Measurements from ENCODE around the gene ERICH2.
"Not testable (repeated sequence)": the region's sequence is repeated elsewhere in the genome, so short reads cannot be mapped to it uniquely, and the experiment has no call there.

The ERICH2 gene

GRCh38 chr2:170770008-170770605 is at the start of gene ERICH2:
Gene ERICH2 (plus strand): TSS chr2:170770378. CDS start chr2:170770682, 304 bp downstream.
- DNase-seq (ENCODE audit: low spot score) = peak; percentile 77

DNA sequence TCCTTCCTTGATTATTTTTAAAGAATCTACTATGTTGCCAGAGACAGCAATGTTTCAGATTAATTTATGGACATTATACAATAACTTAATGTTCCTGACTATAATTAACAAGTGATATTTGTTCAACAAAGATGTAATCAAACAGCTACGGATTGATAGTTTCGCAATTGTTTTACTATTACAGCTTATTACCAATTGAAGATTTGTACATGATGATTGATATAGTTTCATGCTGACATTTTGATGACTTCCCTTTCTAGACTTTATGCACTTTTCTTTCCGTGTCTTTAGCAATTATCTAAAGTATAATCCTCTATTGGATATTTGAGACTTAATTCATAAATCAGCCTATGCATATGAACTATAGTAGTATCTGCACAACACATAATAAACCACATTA is 48.5 kb upstream of the ERICH2 start:
- DNase-seq (ENCODE audit: low spot score) = no peak

GRCh38 chr2:170722301-170722700 is 47.9 kb upstream of the ERICH2 start:
- DNase-seq (ENCODE audit: low spot score) = no peak

DNA sequence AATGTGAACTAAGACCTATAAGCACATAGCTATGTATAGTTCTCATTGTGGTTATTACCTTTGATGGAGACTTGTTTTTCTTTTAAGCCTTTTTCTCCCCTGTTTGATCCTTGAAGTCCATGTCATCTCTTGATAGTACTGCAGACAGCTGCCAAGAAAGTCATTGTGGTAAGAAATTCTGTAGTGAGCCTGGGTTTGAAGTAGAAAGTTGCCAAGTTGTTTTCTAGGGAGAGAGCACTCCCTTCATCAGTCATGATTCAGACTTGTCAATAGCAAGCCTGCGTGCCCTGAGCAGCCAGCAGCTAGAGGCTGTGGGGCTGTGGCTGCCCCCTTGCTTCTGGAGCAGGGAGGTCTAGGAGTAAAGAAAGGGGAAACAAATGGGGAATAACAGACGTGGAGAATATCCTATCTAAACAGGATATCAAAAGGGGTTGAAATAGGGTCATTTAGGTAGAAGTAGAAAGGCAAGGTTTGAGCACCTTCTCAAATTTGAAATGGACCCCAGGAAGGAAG is 46.7 kb upstream of the ERICH2 start:
- no peak for DNase-seq (ENCODE audit: low spot score)

GRCh38 chr2:170733798-170734600 is 36.2 kb upstream of the ERICH2 start:
- DNase-seq (ENCODE audit: low spot score) = peak; percentile 5

- not testable (repeated sequence) for DNase-seq (ENCODE audit: low spot score)
Observed at GRCh38 chr2:170734601-170735000, 35.6 kb upstream of the ERICH2 start.

- no peak for DNase-seq (ENCODE audit: low spot score)
Observed at GRCh38 chr2:170736628-170737027, 33.5 kb upstream of the ERICH2 start.

DNA sequence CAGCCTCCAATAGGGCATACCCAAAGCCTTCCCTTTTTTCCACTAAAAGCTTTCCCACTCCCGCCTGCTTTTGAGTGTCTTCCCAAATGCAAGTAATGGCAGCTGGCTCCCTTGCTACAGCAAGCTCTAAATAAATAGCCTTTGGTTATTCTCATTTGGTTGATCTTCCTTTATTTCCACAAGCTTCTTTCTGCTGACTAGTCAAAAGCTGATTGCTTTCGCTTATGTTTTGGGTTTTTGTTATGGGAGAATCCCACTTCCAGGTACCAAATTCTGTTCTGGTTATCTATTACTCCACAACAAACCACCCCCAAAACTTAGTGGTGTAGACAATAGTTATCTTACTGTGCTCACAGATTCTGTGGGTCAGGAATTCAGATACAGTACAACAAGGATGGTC is 32.8 kb upstream of the ERICH2 start:
- no peak for DNase-seq (ENCODE audit: low spot score)

- no peak for DNase-seq (ENCODE audit: low spot score)
Observed at GRCh38 chr2:170737821-170738220, 32.4 kb upstream of the ERICH2 start.

- DNase-seq (ENCODE audit: low spot score) = peak; percentile 88
Observed at GRCh38 chr2:170739048-170739447, 31.1 kb upstream of the ERICH2 start.

DNA sequence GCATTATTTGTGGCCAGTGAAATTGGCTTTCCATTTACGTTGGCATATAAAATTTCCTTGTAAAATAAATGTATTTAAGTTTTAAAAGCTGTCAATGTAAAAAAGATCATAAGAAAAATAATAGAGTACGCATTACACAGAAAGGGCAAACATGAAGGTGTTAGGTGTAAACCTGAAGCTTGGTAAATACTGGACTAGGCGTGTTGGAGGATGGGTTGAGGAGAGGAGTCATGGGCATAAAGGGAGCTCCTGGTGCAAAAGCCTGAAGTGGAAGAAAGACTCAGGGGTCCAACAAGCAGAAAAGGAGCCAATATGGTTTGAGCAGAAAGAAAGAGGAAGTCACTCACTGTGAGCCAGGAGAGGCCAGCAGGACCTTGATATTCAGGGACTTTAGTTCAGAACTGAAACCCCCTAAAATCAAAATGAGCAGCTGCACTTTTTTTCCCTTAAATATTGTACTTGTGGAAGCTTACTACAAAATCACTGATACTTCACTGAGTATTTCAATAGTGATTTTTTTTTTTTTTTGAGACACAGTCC is 30.6 kb upstream of the ERICH2 start:
- no peak for DNase-seq (ENCODE audit: low spot score)

GRCh38 chr2:170740660-170741059 is 29.5 kb upstream of the ERICH2 start:
- no peak for DNase-seq (ENCODE audit: low spot score)

DNA sequence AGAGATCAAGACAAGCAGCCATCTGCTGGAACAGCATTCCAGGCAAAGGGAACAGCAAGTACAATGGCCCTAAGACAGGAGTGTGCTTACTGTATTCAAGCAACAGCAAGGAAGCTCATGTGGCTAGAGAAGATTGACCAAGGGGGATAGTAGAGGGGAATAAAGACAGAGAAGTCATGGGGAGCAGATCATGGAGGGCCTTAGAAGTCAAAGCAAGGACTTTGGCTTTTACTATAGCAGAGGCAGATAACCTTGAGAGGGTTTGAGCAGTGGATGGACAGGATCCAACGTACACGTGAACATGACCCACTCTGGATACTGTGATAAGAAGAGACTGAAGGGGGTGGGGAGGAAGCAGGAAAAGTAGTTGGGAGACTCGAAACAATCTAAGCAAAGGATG is 28.2 kb upstream of the ERICH2 start:
- DNase-seq (ENCODE audit: low spot score) = no peak

DNA sequence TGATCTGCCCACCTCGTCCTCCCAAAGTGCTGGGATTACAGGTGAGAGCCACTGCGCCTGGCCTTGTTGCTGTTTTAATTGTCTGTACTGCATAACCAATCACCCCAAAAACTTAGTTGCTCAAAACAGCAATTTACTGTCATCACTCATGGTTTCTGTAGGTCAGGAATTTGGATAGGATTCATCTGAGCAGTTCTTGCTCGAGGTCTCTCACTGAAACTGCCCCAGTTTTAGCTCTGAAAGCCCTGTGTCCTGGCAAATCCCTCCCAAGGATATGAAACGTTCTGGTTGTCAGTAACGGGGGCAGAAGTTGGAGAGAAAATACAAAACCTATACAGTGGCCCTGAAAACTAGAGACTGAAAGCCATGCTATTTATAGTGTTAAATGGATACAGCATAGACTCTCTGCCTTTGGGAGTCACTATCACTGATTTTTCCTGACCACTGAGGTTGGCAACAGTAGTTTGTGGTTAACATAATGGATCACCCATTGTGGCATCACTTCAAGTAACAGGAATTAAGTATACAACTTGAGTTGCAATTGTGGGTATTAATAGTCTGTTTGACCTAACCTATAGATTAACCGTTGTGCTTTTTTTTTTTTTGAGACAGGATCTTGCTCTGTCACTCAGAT is 27.2 kb upstream of the ERICH2 start:
- no peak for DNase-seq (ENCODE audit: low spot score)

GRCh38 chr2:170743530-170744239 is 26.5 kb upstream of the ERICH2 start:
- DNase-seq (ENCODE audit: low spot score) = no peak

DNA sequence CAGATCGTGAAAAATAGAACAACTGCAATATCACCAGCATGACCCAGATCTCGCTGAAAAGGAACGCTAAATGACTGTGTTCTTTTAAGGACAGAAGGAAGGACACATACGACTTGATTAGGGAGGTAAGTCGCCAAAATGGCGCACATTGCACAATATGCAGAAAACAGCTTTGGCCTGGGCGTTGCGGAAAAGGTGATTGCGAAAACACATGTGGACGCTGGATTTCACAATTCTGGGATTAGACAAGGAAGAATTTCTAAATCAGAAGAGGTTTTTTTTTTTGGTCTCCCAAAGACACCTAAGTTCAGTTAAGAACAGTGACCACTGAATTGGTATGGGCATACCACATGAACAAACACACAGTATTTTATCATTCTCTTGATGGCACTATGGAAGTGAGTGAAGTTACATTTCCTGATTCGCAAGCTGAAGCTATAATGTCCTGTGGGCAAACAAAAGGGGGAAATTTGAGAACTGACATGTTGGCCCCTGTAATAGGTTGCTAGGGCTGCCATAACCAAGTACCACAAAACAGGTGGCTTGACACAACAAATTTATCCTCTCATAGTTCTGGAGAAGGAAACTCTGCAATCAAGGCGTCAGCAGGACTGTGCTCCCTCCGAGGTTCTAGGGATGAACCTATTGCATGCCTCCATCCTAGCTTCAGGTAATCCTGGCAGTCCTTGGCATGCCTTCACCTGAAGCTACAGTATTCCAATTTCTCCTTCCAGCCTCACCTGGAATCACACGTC is 25.8 kb upstream of the ERICH2 start:
- no peak for DNase-seq (ENCODE audit: low spot score)

- no peak for DNase-seq (ENCODE audit: low spot score)
Observed at GRCh38 chr2:170745305-170745704, 24.9 kb upstream of the ERICH2 start.

- peak; percentile 76 for DNase-seq (ENCODE audit: low spot score)
Observed at GRCh38 chr2:170747921-170748320, 22.3 kb upstream of the ERICH2 start.

DNA sequence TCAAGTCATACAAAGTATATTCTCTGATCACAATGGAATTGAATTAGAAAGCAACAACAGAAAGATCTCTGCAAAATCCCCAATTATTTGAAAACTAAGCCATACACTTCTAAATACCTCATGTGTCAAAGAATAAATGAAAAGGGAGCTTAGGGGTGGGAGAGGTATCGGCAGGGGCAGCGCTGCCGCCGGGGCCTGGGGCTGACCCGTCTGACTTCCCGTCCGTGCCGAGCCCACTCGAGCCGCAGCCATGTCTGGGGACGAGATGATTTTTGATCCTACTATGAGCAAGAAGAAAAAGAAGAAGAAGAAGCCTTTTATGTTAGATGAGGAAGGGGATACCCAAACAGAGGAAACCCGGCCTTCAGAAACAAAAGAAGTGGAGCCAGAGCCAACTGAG is 18.6 kb upstream of the ERICH2 start:
- not testable (repeated sequence) for DNase-seq (ENCODE audit: low spot score)

DNA sequence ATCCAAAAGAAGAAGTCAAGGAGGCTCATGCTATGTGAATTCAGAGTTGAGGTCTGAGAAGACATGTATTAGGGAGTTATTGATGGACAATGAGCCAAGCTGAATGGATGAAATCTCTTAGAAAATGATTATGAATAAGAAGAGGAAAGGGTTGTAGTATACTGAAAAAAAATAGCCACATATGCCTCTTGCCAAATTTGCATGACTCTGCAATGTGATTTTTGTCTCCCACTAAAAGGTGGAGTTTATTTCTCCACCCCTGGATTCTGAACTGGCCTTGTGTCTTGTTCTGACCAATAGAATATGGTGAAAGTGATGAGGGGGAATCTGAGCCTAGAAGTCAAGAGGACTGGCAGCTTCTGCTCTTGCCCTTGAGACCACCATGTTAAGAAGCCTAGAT is 8.6 kb upstream of the ERICH2 start:
- no peak for DNase-seq (ENCODE audit: low spot score)

DNA sequence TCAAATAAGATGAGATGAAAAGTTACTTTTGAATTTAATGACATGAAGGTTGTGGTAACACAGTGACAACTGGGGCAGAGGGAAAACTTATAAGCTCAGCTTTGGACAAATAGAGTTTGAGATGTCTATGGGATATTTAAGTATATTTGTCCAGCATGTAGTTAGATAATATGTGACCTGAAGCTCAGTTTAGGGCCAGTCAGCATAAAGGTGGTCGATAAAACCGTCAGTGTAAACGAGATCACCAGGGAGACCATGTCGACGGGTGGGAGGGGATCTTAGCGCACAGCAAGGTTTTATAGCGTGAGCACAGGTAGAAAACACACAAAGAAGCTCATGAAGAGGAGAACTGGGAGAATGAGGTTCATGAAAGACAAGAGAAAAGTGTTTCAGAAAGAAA is 7.4 kb upstream of the ERICH2 start:
- no peak for DNase-seq (ENCODE audit: low spot score)

All from RKO (cell line).